ENCODE results near the gene APOA1.

The APOA1 gene

DNA sequence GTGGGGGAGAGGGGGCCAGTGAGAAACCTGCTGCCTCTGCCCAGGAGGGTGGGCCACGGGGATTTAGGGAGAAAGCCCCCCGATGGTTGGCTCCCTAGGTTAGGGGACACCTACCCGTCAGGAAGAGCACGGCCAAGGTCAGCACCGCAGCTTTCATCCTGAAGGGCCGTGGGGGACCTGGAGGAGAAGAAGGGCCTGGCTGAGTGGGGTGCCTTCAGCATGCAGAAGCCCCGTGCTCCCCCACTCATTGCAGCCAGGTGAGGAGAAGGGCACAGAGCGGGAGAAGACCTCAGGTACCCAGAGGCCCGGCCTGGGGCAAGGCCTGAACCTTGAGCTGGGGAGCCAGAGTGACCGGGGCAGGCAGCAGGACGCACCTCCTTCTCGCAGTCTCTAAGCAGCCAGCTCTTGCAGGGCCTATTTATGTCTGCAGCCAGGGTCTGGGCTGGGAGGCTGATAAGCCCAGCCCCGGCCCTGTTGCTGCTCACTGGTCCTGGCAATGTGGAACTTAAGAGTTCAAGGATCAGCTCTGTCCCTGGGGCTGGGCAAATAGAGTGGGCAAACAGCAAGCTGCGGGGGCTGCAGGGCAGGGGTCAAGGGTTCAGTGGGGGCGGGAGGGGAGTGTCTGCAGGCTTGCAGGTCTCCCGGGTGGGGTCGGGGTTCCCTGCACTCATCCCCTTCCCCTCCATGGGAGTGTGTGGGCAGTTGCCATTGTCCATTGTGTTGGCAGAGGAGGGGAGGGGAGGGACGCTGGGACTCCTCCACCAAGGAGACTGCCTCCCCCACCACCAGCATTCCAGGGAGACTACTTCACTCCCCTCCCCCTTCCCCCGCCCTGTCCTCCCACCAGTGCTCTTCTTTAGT, at the start of gene APOA1:
Gene APOA1 (minus strand): TSS at position 392 of the 861 bp plus-strand sequence. CDS start 235 bp downstream, at position 157.
- TF ChIP-seq, protein P1, sequence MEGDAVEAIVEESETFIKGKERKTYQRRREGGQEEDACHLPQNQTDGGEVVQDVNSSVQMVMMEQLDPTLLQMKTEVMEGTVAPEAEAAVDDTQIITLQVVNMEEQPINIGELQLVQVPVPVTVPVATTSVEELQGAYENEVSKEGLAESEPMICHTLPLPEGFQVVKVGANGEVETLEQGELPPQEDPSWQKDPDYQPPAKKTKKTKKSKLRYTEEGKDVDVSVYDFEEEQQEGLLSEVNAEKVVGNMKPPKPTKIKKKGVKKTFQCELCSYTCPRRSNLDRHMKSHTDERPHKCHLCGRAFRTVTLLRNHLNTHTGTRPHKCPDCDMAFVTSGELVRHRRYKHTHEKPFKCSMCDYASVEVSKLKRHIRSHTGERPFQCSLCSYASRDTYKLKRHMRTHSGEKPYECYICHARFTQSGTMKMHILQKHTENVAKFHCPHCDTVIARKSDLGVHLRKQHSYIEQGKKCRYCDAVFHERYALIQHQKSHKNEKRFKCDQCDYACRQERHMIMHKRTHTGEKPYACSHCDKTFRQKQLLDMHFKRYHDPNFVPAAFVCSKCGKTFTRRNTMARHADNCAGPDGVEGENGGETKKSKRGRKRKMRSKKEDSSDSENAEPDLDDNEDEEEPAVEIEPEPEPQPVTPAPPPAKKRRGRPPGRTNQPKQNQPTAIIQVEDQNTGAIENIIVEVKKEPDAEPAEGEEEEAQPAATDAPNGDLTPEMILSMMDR (IDR thresholded peaks at IDR 0.05; ENCODE audit: insufficient read depth, low read depth, low read length, missing control alignments): no peak
- no peak within 1 kb of the TSS for H3K4me3 ChIP-seq (ENCODE audit: low read depth, low read length)
- DNase-seq (ENCODE audit: low read depth): no peak

DNA sequence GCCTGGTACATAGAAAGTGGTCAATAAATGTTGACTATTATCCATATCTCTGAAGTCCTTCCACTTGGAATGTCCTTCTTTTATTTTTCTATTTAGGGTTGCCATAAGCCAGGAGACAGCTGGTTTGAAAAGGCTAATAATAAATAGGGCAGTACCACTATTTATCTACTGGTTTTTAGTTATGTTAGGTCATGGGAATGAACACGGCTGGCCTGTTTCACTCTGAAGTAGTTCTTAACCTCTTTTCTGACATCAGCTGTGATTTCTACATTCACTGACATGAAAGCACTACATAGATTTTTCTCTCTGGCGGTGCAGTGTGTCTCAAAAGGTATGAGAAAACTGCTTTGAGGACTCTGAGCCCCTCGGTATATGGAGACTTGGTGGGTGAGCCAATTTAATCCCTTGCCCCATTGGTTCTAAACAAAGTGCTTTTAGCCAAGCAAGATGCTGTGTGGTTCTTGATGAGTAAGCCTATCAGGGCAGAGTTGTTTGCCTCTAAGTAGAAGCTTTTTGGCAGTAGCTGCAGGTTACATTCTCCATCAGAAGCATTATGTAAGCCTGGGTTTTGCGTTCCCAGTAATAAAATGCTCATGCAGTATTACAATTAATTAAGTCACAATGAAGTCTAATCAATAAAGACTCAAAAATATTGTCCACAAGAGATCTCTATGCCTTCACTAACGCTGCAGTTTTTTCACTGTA, 48.7 kb upstream of the APOA1 start:
- no peak overlapping the region for H3K4me3 ChIP-seq (ENCODE audit: low read depth, low read length)
- no peak for DNase-seq (ENCODE audit: low read depth)

DNA sequence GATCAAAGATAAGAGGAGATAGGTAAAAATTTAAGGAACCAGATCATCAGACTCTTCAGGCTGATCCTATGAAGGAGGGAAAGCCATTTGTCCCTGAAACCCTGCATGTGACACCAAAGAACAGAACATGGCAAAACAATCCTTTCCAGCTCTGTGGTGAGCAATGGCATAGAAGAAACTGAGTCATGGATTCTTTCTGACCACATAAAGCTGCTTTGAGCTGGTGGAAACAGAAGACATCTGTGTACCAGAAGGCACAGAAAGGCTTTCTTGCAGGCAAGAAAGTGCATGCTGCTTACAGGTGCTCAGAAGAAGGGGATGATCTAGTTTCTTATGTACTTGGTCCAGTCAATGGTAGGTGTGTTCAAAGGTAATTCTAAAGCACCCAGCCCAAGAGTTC, 45.0 kb upstream of the APOA1 start:
- H3K4me3 ChIP-seq (ENCODE audit: low read depth, low read length): no peak overlapping the region
- TF ChIP-seq, protein P1 (IDR thresholded peaks at IDR 0.05; ENCODE audit: insufficient read depth, low read depth, low read length, missing control alignments): no peak
- no peak for DNase-seq (ENCODE audit: low read depth)

More for the DNA sequence above, 48.7 kb upstream of the APOA1 start:
- TF ChIP-seq, protein P1 (IDR thresholded peaks at IDR 0.05; ENCODE audit: insufficient read depth, low read depth, low read length, missing control alignments): no peak

DNA sequence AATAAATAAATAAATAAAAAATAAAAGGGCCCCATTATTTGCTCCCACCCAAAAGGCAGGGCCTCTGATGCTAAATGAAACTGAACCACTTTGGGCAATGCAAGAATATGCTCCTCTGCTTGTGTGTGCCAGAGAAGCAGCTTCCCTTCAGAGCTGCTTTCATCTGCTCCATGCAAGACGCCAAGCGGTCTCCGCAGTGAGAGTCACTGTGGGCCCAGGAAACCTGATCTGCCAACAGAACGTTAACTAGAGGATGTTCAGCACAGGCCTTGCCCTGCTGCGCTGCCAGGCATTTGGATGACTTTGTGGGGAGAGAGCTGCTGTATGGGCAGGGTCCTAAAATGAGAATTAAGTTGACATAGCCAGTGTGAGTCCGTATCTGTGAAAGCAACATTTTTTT, 43.7 kb upstream of the APOA1 start:
- no peak for DNase-seq (ENCODE audit: low read depth)
- no peak overlapping the region for H3K4me3 ChIP-seq (ENCODE audit: low read depth, low read length)
- TF ChIP-seq, protein P1 (IDR thresholded peaks at IDR 0.05; ENCODE audit: insufficient read depth, low read depth, low read length, missing control alignments): no peak

DNA sequence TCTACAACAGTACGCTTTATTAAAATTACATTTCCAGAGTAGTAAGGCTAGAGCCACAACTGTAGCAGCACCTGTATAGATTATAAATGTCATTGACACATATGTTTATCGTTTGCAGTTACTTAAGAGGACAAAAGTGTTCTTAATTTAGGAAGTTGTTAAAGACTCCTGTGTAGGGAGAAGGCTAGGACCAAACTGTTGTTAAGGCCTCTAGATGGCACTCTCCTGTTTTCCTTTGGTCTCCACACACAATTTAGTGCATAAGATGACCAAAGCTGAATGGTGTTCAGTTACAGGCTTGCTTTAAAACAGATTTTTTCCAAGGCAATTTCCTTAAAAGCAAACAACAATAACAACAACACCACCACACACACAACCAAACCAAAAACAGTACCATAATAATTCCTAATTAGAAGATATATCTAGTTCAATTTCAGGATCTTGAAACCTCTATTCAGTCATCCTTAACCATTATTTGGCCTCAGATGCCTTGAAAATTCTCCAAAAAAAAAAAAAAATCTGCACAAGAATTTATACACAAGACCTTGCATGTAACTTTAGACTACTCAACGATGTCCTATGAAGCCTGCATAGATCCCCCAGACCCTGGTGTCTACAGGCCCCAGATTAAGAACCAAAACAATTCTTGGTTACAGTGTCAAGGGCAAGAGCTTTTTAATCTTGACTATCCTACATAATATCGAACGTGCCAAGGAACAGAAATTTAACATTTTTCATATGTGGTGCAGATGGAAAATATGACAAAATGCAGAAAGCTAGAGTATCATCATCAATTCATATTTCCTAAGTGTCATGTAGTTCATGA, 42.6 kb upstream of the APOA1 start:
- peak; percentile 74 for DNase-seq (ENCODE audit: low read depth)
- TF ChIP-seq, protein P1 (IDR thresholded peaks at IDR 0.05; ENCODE audit: insufficient read depth, low read depth, low read length, missing control alignments): peak; percentile 60
- H3K4me3 ChIP-seq (ENCODE audit: low read depth, low read length): no peak overlapping the region

DNA sequence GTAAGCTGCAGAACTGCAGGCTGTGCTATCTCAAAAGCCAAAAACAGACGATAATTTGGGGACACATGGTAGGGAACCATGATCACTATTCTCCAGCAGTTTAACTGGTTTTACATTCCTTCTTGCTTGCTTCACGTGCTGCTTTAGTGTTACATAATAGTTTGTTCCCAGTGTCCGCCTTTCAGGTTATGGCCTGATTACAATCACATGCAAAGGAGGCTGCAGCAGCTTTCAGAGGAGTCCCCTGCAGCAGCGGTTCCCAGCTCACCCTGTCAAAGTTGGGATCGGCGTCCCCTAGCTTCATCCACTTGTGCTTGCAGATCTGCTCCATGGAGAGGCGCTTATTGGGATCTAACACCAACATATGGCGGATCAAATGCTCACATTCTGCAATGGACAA, 39.2 kb upstream of the APOA1 start:
- TF ChIP-seq, protein P1 (IDR thresholded peaks at IDR 0.05; ENCODE audit: insufficient read depth, low read depth, low read length, missing control alignments): no peak
- no peak overlapping the region for H3K4me3 ChIP-seq (ENCODE audit: low read depth, low read length)
- no peak for DNase-seq (ENCODE audit: low read depth)
